ENCODE results near the gene ABCD4. TPM values are rescaled to one million over a fixed set of nuclear protein-coding genes. Genes with fewer than 3 reads are reported as not detected.

The ABCD4 gene
- total and polyA plus RNA-seq, 2 experiments from 2014 or later, result 60.5 to 73.1 TPM

GRCh38 chr14:74286736-74287135, 16.0 kb downstream of the ABCD4 start (continued):
- TF ChIP-seq, protein P1, sequence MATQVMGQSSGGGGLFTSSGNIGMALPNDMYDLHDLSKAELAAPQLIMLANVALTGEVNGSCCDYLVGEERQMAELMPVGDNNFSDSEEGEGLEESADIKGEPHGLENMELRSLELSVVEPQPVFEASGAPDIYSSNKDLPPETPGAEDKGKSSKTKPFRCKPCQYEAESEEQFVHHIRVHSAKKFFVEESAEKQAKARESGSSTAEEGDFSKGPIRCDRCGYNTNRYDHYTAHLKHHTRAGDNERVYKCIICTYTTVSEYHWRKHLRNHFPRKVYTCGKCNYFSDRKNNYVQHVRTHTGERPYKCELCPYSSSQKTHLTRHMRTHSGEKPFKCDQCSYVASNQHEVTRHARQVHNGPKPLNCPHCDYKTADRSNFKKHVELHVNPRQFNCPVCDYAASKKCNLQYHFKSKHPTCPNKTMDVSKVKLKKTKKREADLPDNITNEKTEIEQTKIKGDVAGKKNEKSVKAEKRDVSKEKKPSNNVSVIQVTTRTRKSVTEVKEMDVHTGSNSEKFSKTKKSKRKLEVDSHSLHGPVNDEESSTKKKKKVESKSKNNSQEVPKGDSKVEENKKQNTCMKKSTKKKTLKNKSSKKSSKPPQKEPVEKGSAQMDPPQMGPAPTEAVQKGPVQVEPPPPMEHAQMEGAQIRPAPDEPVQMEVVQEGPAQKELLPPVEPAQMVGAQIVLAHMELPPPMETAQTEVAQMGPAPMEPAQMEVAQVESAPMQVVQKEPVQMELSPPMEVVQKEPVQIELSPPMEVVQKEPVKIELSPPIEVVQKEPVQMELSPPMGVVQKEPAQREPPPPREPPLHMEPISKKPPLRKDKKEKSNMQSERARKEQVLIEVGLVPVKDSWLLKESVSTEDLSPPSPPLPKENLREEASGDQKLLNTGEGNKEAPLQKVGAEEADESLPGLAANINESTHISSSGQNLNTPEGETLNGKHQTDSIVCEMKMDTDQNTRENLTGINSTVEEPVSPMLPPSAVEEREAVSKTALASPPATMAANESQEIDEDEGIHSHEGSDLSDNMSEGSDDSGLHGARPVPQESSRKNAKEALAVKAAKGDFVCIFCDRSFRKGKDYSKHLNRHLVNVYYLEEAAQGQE (IDR thresholded peaks at IDR 0.05; ENCODE audit: unreplicated experiment), result no peak
- TF ChIP-seq ZNF114 (CRISPR knock-in tag; IDR thresholded peaks at IDR 0.05), result no peak
- no peak for TF ChIP-seq EZH2 (IDR thresholded peaks at IDR 0.05; ENCODE audit: low read depth, unreplicated experiment)
- TF ChIP-seq EZH2phosphoT487 (IDR thresholded peaks at IDR 0.05; ENCODE audit: unreplicated experiment), result no peak
- no peak for TF ChIP-seq CREB1 (CRISPR knock-in tag; IDR thresholded peaks at IDR 0.05; ENCODE audit: low read depth)
- TF ChIP-seq JUNB (IDR thresholded peaks at IDR 0.05; ENCODE audit: unreplicated experiment), result no peak
- no peak for TF ChIP-seq POLR2AphosphoS5 (IDR thresholded peaks at IDR 0.05; ENCODE audit: low read depth)
- no peak for TF ChIP-seq NANOG (IDR thresholded peaks at IDR 0.05; ENCODE audit: borderline replicate concordance)
- TF ChIP-seq, protein P2, sequence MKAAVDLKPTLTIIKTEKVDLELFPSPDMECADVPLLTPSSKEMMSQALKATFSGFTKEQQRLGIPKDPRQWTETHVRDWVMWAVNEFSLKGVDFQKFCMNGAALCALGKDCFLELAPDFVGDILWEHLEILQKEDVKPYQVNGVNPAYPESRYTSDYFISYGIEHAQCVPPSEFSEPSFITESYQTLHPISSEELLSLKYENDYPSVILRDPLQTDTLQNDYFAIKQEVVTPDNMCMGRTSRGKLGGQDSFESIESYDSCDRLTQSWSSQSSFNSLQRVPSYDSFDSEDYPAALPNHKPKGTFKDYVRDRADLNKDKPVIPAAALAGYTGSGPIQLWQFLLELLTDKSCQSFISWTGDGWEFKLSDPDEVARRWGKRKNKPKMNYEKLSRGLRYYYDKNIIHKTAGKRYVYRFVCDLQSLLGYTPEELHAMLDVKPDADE (IDR thresholded peaks at IDR 0.05), result no peak

DNA sequence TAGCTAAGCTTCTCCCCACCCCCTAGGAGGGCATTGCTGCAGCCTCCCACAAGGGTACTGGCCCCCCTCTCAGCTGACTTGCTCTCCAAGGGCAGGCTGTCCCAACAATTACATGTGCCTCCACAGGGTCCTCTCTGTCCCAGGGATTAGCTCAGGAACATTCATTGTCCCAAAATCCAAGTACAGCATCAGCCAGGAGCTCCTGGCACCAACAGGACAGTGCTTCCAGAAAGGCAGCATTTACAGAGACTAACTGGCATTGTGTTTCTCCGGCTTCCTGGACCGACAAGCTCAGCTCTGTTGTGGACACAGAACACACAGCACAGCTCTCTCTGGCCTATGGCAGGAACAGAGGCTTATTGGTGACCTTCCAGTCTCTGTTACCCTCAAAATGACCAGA, 21.7 kb downstream of the ABCD4 start:
- peaks cover 8% of the 10 kb centered on the region; the same call in 1 of the 2 replicates for H3F3A ChIP-seq (replicated peaks; ENCODE audit: low read depth)
- H3K36me3 ChIP-seq (ENCODE audit: insufficient read depth), result peaks cover 11% of the 10 kb centered on the region
- DNase-seq (ENCODE audit: low spot score) (no peak), ATAC-seq (peak; percentile 18; the same call in 1 of the 3 replicates)
- H3K27ac ChIP-seq (ENCODE audit: low read depth), result no peak overlapping the region
- H3K4me2 ChIP-seq, result no peak overlapping the region
- H3K9me2 ChIP-seq (ENCODE audit: insufficient read depth), result 0 out of 2 replicates have a peak, but pooled peaks cover 3% of the 10 kb centered on the region
- H3K4me3 ChIP-seq, result no peak overlapping the region
- Mint-ChIP-seq H3K4me3 (no peak overlapping the region), H3K27me3 (ENCODE audit: insufficient read depth, low read depth, poor library complexity) (peaks cover 2% of the 10 kb centered on the region), H3K4me1 (no peaks in the 10 kb centered on the region), H3K36me3 (ENCODE audit: low read depth) (peaks cover 37% of the 10 kb centered on the region), H3K27ac (no peak overlapping the region), H3K9me3 (peaks cover 14% of the 10 kb centered on the region)
- H3K4me1 ChIP-seq (ENCODE audit: insufficient read depth), result no peaks in the 10 kb centered on the region
- H3K27me3 ChIP-seq (ENCODE audit: insufficient read depth), result no peaks in the 10 kb centered on the region
- no peak overlapping the region for H2AFZ ChIP-seq
- 0 out of 2 replicates have a peak, but pooled peaks cover 7% of the 10 kb centered on the region for H4K20me1 ChIP-seq (replicated peaks; ENCODE audit: insufficient read depth)
- no peaks in the 10 kb centered on the region for H3K79me2 ChIP-seq (replicated peaks; ENCODE audit: insufficient read depth)
- TF ChIP-seq ZNF462 (CRISPR knock-in tag; IDR thresholded peaks at IDR 0.05) (no peak), POLR2AphosphoS5 (IDR thresholded peaks at IDR 0.05; ENCODE audit: low read depth) (no peak), NANOG (IDR thresholded peaks at IDR 0.05; ENCODE audit: borderline replicate concordance) (no peak), JUNB (IDR thresholded peaks at IDR 0.05; ENCODE audit: unreplicated experiment) (no peak), STAT1 (IDR thresholded peaks at IDR 0.05; ENCODE audit: unreplicated experiment) (no peak), EZH2phosphoT487 (IDR thresholded peaks at IDR 0.05; ENCODE audit: unreplicated experiment) (no peak), ZNF114 (CRISPR knock-in tag; IDR thresholded peaks at IDR 0.05) (no peak), CREB1 (CRISPR knock-in tag; IDR thresholded peaks at IDR 0.05; ENCODE audit: low read depth) (no peak), ZNF331 (CRISPR knock-in tag; IDR thresholded peaks at IDR 0.05; ENCODE audit: low read depth) (no peak), EZH2 (IDR thresholded peaks at IDR 0.05; ENCODE audit: low read depth, unreplicated experiment) (no peak)
- TF ChIP-seq, protein P2 (IDR thresholded peaks at IDR 0.05), result no peak
